Progenitor cell of endocrine pancreas (in vitro differentiated cells): Measurements from ENCODE around the gene TSPAN8. TPM values are rescaled to one million over a fixed set of nuclear protein-coding genes. Genes with fewer than 3 reads are reported as not detected.

Experiments used
- DNase-seq: peaks from one replicate; pipeline ENCODE4 v3.0.0; 2021; ENCODE audit warnings: low spot score; ENCODE audit not compliant: unreplicated experiment
- H3K27ac Mint-ChIP-seq: 2 replicates; pipeline ENCODE4 v1.8.0; 2021; ENCODE audit warnings: mild to moderate bottlenecking, moderate library complexity, mixed read lengths
- H3K27me3 Mint-ChIP-seq: 2 replicates; pipeline ENCODE4 v1.8.0; 2021; ENCODE audit warnings: mixed read lengths
- H3K36me3 Mint-ChIP-seq: 2 replicates; pipeline ENCODE4 v1.8.0; 2022; ENCODE audit warnings: mixed read lengths; ENCODE audit not compliant: insufficient read depth
- H3K4me1 Mint-ChIP-seq: 2 replicates; pipeline ENCODE4 v1.8.0; 2021; ENCODE audit warnings: low read depth, mixed read lengths
- H3K4me3 Mint-ChIP-seq: 2 replicates; pipeline ENCODE4 v1.8.0; 2021; ENCODE audit warnings: low read depth, mild to moderate bottlenecking, moderate library complexity, mixed read lengths
- H3K9me3 Mint-ChIP-seq: 2 replicates; pipeline ENCODE4 v1.8.0; 2021; ENCODE audit warnings: low read depth, mixed read lengths
- total RNA-seq: library from RNA; stranded (reverse); gene quantifications from 2 replicates; pipeline ENCODE4 v1.2.1, GENCODE V29; 2021
- TF ChIP-seq, protein P1 (sequence below): fragments of 200-600 bp; sonication (generic); IDR thresholded peaks from one replicate; pipeline ENCODE4 v1.5.0; 2021; ENCODE audit warnings: antibody characterized with exemption, mild to moderate bottlenecking; ENCODE audit not compliant: unreplicated experiment

The TSPAN8 gene
- total RNA-seq, 1 donor from 2014 or later, result 1.0 TPM

DNA sequence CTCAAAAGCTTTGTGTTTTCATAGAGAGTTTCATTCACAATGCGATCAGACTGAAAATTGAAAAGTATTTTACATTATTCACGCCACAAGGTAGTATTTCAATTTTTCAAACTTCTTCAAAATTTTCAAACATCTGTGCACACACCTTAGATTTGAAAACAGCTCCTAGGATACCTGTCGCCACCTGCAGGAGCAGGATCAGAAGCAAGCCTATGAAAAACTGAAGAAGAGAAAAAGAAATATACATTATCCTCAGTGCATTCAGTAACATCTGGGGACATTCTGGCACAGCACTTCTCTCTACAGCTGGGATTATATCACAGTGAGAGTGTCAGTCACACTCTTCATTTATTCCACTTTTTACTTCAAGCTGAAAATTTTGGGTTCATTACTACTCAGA lies 19.8 kb downstream of the TSPAN8 start:
- TF ChIP-seq, protein P1, sequence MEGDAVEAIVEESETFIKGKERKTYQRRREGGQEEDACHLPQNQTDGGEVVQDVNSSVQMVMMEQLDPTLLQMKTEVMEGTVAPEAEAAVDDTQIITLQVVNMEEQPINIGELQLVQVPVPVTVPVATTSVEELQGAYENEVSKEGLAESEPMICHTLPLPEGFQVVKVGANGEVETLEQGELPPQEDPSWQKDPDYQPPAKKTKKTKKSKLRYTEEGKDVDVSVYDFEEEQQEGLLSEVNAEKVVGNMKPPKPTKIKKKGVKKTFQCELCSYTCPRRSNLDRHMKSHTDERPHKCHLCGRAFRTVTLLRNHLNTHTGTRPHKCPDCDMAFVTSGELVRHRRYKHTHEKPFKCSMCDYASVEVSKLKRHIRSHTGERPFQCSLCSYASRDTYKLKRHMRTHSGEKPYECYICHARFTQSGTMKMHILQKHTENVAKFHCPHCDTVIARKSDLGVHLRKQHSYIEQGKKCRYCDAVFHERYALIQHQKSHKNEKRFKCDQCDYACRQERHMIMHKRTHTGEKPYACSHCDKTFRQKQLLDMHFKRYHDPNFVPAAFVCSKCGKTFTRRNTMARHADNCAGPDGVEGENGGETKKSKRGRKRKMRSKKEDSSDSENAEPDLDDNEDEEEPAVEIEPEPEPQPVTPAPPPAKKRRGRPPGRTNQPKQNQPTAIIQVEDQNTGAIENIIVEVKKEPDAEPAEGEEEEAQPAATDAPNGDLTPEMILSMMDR, result no peak
- Mint-ChIP-seq H3K9me3 (no peaks in the 10 kb centered on the region), H3K27ac (no peak overlapping the region), H3K4me3 (no peak overlapping the region), H3K36me3 (no peaks in the 10 kb centered on the region), H3K27me3 (no peaks in the 10 kb centered on the region), H3K4me1 (peaks cover 19% of the 10 kb centered on the region)
- DNase-seq, result no peak

DNA sequence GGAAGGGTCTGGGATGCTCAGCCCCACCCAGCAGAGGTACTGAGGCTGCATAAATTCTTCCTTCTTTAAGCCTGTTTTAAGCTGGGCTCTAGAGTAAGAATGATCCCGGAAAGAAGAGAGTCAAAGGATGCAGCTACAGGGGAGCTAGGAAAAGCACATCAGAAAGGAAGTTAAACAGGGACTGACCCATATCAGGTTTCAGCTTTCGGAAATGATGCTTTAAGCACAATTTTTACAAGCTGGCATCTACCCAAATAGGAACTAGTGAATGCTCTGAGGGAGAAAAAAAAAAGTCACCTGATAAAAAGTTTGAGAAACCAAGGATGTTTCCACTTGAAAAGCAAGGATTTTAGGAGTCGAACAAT lies 22.0 kb downstream of the TSPAN8 start:
- H3K36me3 Mint-ChIP-seq, result no peaks in the 10 kb centered on the region
- peaks cover 19% of the 10 kb centered on the region for H3K4me1 Mint-ChIP-seq
- TF ChIP-seq, protein P1, result no peak
- H3K27ac Mint-ChIP-seq, result no peak overlapping the region
- H3K4me3 Mint-ChIP-seq, result no peak overlapping the region
- no peak for DNase-seq
- no peaks in the 10 kb centered on the region for H3K9me3 Mint-ChIP-seq
- no peaks in the 10 kb centered on the region for H3K27me3 Mint-ChIP-seq

DNA sequence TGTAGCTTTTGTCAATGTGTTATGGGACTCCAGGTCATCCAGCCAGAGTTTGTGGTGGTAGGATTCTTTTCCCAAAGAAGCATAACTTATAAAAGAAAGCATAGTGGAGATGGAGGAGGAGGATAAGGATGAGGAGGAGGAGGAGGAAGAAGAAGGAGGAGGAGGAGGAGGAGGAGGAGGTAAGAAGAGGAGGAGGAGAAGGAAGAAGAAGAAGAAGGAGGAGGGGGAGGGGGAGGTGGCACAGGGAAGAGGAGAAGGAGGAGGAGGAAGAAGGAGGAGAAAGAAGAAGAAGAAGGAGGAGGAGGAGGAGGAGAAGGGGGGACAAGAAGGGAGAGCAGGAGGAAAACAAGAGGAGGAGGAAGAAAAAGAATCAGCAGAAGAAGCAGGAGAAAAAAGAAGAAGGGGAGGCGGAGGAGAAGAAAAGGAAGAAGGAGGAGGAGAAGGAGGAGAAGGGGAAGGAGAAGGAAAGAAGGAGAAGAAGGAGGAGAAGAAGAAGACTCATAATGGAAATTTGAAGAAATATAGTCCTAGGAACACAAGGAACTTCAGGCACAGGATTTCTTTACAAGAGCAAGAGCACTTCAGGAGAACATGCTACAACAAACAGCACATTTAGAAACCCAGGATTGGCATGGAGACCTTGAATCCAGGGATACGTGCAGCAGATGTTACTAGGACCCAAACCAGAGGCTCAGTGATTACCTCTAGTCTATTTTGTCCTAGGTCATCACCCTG lies 22.6 kb downstream of the TSPAN8 start:
- H3K27ac Mint-ChIP-seq, result no peak overlapping the region
- H3K4me3 Mint-ChIP-seq, result no peak overlapping the region
- no peaks in the 10 kb centered on the region for H3K9me3 Mint-ChIP-seq
- peaks cover 19% of the 10 kb centered on the region for H3K4me1 Mint-ChIP-seq
- TF ChIP-seq, protein P1, result no peak
- H3K36me3 Mint-ChIP-seq, result no peaks in the 10 kb centered on the region
- H3K27me3 Mint-ChIP-seq, result no peaks in the 10 kb centered on the region
- DNase-seq, result no peak

DNA sequence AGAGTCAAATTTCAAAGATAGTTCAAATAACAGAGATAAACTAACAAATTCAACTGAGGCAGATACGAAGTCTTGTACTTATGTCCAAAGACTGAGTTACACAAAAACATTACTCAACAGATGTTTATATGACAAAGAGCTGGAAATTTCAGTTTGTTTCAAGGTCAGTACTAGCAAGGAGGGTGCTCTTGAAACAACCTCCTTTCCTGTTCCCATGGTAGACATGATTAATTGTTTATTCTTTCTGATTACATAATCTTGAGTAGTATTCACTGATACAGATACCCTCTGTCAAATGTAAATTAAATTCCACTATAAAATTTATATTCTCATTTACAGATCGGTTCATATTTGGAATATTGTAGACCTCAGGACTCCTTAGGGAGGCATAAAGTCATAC lies 23.4 kb downstream of the TSPAN8 start:
- no peak overlapping the region for H3K27ac Mint-ChIP-seq
- H3K4me1 Mint-ChIP-seq, result peaks cover 19% of the 10 kb centered on the region
- DNase-seq, result no peak
- H3K9me3 Mint-ChIP-seq, result no peaks in the 10 kb centered on the region
- H3K27me3 Mint-ChIP-seq, result no peaks in the 10 kb centered on the region
- TF ChIP-seq, protein P1, result no peak
- no peak overlapping the region for H3K4me3 Mint-ChIP-seq
- no peaks in the 10 kb centered on the region for H3K36me3 Mint-ChIP-seq

DNA sequence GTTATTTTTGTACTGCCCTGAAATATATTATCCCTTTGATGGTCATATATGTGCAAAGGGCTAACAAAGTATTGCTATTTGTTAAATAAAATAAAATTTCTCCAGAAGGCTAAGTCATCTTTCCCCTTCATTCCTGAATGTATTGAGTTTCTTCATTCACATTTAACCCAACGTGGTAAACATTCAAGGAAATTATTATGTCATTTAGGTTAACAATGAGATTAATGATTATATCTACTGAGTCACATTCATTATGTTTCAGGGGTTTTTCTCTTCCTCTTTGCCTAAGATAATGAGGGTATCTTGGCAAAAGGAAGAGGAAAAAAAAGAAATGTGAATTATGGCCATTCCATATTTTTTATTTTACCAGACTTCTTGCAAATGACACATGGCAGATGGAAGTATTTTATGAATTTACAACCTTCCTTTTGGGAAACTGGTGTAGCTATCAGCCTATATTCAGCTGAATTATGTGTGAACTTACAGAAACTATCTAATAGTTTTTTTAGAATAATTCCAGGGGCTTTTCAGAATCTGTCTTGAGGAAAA lies 27.2 kb downstream of the TSPAN8 start:
- Mint-ChIP-seq H3K36me3 (no peaks in the 10 kb centered on the region), H3K9me3 (no peaks in the 10 kb centered on the region), H3K4me3 (no peak overlapping the region), H3K27ac (no peak overlapping the region), H3K4me1 (peaks cover 14% of the 10 kb centered on the region), H3K27me3 (no peaks in the 10 kb centered on the region)
- DNase-seq, result no peak
- TF ChIP-seq, protein P1, result no peak
